Measurements from ENCODE around the gene PLEKHJ1. TPM values are rescaled to one million over a fixed set of nuclear protein-coding genes. Genes with fewer than 3 reads are reported as not detected.

The PLEKHJ1 gene
- total and polyA plus RNA-seq, 2 of the 8 experiments (the other 6 are each of a cell fraction or from before 2014, with no cell fraction given): 135 to 187 TPM

GRCh38 chr19:2229103-2230032, 6.8 kb downstream of the PLEKHJ1 start:
- no peak overlapping the region for H2AFZ ChIP-seq (ENCODE audit: low read length)
- ChIA-PET POLR2A (ENCODE audit: partially characterized antibody) (interaction anchor here (0.6 to 6.3 kb wide), 11 partner anchors 8 to 194 kb away, joined by 3 to 61 read pairs (median 6); partner anchors contain the start of gene AMH), CTCF (ENCODE audit: partially characterized antibody) (interaction anchor here (0.5 to 4.4 kb wide), 14 partner anchors 10 to 299 kb away, joined by 3 to 19 read pairs (median 4); no protein-coding TSS in a partner anchor)
- H3K23ac ChIP-seq (ENCODE audit: insufficient read length): no peak overlapping the region
- H2BK5ac ChIP-seq (ENCODE audit: low read depth, low read length): peak overlapping the region; percentile 16; the same call in 1 of the 2 replicates
- no peak for FAIRE-seq
- H3K27ac ChIP-seq (ENCODE audit: low read depth, low read length): no peak overlapping the region
- H4K5ac ChIP-seq (ENCODE audit: insufficient read length, low read depth, low read length): no peak overlapping the region
- H3K4me2 ChIP-seq (ENCODE audit: insufficient read depth in 1 of 2, low read depth in 2 of 2, low read length in 2 of 2): no peak overlapping the region
- no peaks in the 10 kb centered on the region for H3K27me3 ChIP-seq (replicated peaks in 1 of 4; ENCODE audit: control insufficient read depth in 3 of 4, extremely low read depth in 1 of 4, insufficient read depth in 3 of 4, low read length in 3 of 4)
- no peak overlapping the region for H2BK15ac ChIP-seq (ENCODE audit: low read length)
- H3K4me1 ChIP-seq (replicated peaks in 1 of 4; ENCODE audit: control insufficient read depth in 3 of 4, insufficient read depth in 4 of 4, low read length in 3 of 4): no peaks in the 10 kb centered on the region
- no peak overlapping the region for H3K18ac ChIP-seq (ENCODE audit: extremely low read depth, low read length)
- H4K91ac ChIP-seq (replicated peaks; ENCODE audit: insufficient read length, low read length): no peak overlapping the region
- peaks cover 0 to 57% (median 25%) of the 10 kb centered on the region in 4 experiments for H3K36me3 ChIP-seq (ENCODE audit: control insufficient read depth in 2 of 4, insufficient read depth in 4 of 4, low read length in 3 of 4)
- H2AK5ac ChIP-seq (ENCODE audit: low read depth, low read length): no peak overlapping the region
- H3K4me3 ChIP-seq (ENCODE audit: extremely low read depth in 1 of 4, insufficient read depth in 2 of 4, low read depth in 3 of 4, low read length in 4 of 4): no peak overlapping the region
- peak overlapping the region; percentile 80 for H4K8ac ChIP-seq (ENCODE audit: extremely low read depth, insufficient read depth, low read length)
- peaks cover 0 to 3% of the 10 kb centered on the region in 2 experiments; a peak in 1 of 4 replicates for H3K79me2 ChIP-seq (ENCODE audit: control insufficient read depth in 1 of 2, insufficient read depth in 2 of 2, low read length in 2 of 2)
- H3K79me1 ChIP-seq (ENCODE audit: low read depth, low read length): no peaks in the 10 kb centered on the region; the same call in 1 of the 2 replicates
- 95% methylated on average over 44 of the region's 45 CpGs; no CpG with 5 or more reads in 1 of the 2 experiments for WGBS, 2 experiments (ENCODE audit: extremely low coverage in 1 of 2, insufficient coverage in 1 of 2, insufficient read length in 1 of 2, insufficient replicate concordance in 2 of 2, low coverage in 1 of 2, low lambda C conversion rate in 2 of 2, missing lambda C conversion rate in 1 of 2)
- no peak overlapping the region for H3K9ac ChIP-seq (replicated peaks in 1 of 4; ENCODE audit: extremely low read depth in 1 of 4, low read depth in 3 of 4, low read length in 3 of 4)
- H2BK120ac ChIP-seq (replicated peaks; ENCODE audit: low read depth, low read length): no peak overlapping the region
- no peak for DNase-seq (ENCODE audit: low read depth in 1 of 2, low spot score in 2 of 2)
- TF ChIP-seq TEAD4 (IDR thresholded peaks at IDR 0.05; ENCODE audit: low read depth, low read length): no peak
- TF ChIP-seq SAP30 (IDR thresholded peaks at IDR 0.05; ENCODE audit: insufficient read depth, insufficient replicate concordance, low read length): no peak
- peak in 1 of 2 experiments; percentile 13; a peak in 1 of 3 replicates for TF ChIP-seq POLR2A (IDR thresholded peaks at IDR 0.05; ENCODE audit: control extremely low read depth in 1 of 2, low read depth in 2 of 2, low read length in 2 of 2)
- no peak for TF ChIP-seq BRCA1 (IDR thresholded peaks at IDR 0.05; ENCODE audit: low read depth, low read length)
- TF ChIP-seq PHF8 (conservative IDR thresholded peaks at IDR 0.05; ENCODE audit: low read depth, low read length): no peak
- no peak for TF ChIP-seq EZH2 (IDR thresholded peaks at IDR 0.05; ENCODE audit: low read depth, low read length, severe bottlenecking)
- no peak for TF ChIP-seq CREB1 (IDR thresholded peaks at IDR 0.05)
- no peak for TF ChIP-seq FOSL1 (IDR thresholded peaks at IDR 0.05; ENCODE audit: insufficient read depth, low read depth, low read length)
- no peak overlapping the region for H2BK20ac ChIP-seq (ENCODE audit: low read length)
- H3K14ac ChIP-seq (ENCODE audit: insufficient read length): no peak overlapping the region
- no peaks in the 10 kb centered on the region for H3K23me2 ChIP-seq (ENCODE audit: low read depth, low read length)
- peaks cover 0 to 18% of the 10 kb centered on the region in 2 experiments for H4K20me1 ChIP-seq (replicated peaks in 1 of 2; ENCODE audit: control insufficient read depth in 1 of 2, insufficient read depth in 2 of 2, low read length in 2 of 2)
- H3K9me3 ChIP-seq (ENCODE audit: insufficient read depth in 2 of 2, low read depth in 1 of 2, low read length in 1 of 2): no peaks in the 10 kb centered on the region
- no peak overlapping the region for H3K4ac ChIP-seq (replicated peaks; ENCODE audit: insufficient read length, low read depth, low read length)
- no peak overlapping the region for H2BK12ac ChIP-seq (ENCODE audit: low read depth, low read length)
- no peak overlapping the region for H3K56ac ChIP-seq (replicated peaks; ENCODE audit: insufficient read length, low read depth, low read length)
